ENCODE data around the gene COL26A1.

DNA sequence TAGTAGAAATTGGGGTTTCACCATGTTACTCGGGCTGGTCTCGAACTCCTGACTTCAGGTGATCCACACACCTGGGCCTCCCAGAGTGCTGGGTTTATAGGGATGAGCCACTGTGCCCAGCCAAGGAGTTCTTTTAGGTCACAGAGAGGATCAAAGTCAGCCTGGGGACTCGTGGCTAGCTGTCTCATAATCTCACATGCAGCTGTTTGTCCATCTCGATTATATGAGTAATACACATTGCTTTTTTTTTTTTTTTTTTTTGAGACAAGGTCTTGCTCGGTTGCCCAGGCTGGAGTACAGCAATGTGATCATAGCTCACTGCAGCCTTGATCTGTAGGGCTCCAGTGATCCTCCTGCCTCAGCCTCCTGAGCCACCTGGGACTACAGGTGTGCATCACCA, 43.3 kb upstream of the COL26A1 start:
- no peak for TF ChIP-seq POLR2A (IDR thresholded peaks at IDR 0.05)
- TF ChIP-seq, protein P1, sequence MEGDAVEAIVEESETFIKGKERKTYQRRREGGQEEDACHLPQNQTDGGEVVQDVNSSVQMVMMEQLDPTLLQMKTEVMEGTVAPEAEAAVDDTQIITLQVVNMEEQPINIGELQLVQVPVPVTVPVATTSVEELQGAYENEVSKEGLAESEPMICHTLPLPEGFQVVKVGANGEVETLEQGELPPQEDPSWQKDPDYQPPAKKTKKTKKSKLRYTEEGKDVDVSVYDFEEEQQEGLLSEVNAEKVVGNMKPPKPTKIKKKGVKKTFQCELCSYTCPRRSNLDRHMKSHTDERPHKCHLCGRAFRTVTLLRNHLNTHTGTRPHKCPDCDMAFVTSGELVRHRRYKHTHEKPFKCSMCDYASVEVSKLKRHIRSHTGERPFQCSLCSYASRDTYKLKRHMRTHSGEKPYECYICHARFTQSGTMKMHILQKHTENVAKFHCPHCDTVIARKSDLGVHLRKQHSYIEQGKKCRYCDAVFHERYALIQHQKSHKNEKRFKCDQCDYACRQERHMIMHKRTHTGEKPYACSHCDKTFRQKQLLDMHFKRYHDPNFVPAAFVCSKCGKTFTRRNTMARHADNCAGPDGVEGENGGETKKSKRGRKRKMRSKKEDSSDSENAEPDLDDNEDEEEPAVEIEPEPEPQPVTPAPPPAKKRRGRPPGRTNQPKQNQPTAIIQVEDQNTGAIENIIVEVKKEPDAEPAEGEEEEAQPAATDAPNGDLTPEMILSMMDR (IDR thresholded peaks at IDR 0.05), result no peak
